Measurements from ENCODE around the gene ATRN. TPM values are rescaled to one million over a fixed set of nuclear protein-coding genes. Genes with fewer than 3 reads are reported as not detected.

Gene ATRN
- total RNA-seq, 6 donors from 2014 or later, result 13.6 to 39.5 (median 27.0) TPM

DNA sequence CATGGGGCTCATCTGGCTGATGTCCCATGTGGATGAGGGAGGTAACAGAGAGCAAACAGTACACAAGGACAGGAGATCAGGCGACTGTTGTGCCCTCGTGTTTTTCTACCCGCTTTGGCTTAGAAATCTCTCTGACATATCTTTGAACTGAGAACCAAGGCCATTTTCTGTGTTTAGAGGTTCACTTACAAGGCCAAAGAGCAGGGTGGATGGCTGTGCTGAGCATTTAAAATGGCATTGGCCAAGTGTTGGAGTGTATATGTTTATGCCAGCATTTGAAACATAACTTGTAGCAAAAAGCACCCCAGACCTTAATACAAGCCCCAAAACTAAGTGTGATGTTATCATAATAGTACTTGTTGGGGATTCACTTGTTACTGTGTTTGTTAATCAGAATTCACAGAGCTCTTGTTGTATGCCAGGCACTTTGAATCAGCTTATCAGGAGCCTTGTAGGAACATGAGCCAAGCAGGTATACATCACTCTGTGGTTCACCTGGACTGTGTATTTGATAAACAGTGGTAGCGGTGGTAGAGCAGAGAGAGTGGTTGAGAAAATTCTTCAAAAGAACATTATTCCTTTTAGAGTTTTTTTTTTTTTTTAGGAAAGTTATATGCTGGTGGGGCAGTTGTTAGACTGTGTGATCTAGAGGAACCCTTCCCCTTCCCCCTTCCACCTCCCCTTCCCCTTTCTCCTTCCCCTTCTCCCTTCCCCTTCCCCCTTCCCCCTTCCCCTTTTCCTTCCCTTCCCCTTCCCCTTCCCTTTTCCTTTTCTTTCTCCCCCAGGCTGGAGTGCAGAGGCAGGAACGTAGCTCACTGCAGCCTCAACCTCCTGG, 71.3 kb downstream of the ATRN start:
- no peaks in the 10 kb centered on the region for H3K9me3 ChIP-seq
- H3K4me1 ChIP-seq, result peaks cover 0 to 5% (median 2%) of the 10 kb centered on the region in 4 donors
- DNase-seq (no peak), ATAC-seq (ENCODE audit: low FRiP score in 2 of 2) (no peak)
- H3K27ac ChIP-seq, result no peak overlapping the region
- H3K27me3 ChIP-seq, result no peaks in the 10 kb centered on the region
- no peak for TF ChIP-seq EP300 (IDR thresholded peaks at IDR 0.05)
- TF ChIP-seq POLR2AphosphoS5 (IDR thresholded peaks at IDR 0.05), result no peak
- TF ChIP-seq, protein P1, sequence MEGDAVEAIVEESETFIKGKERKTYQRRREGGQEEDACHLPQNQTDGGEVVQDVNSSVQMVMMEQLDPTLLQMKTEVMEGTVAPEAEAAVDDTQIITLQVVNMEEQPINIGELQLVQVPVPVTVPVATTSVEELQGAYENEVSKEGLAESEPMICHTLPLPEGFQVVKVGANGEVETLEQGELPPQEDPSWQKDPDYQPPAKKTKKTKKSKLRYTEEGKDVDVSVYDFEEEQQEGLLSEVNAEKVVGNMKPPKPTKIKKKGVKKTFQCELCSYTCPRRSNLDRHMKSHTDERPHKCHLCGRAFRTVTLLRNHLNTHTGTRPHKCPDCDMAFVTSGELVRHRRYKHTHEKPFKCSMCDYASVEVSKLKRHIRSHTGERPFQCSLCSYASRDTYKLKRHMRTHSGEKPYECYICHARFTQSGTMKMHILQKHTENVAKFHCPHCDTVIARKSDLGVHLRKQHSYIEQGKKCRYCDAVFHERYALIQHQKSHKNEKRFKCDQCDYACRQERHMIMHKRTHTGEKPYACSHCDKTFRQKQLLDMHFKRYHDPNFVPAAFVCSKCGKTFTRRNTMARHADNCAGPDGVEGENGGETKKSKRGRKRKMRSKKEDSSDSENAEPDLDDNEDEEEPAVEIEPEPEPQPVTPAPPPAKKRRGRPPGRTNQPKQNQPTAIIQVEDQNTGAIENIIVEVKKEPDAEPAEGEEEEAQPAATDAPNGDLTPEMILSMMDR (IDR thresholded peaks at IDR 0.05), result no peak
- TF ChIP-seq POLR2A (IDR thresholded peaks at IDR 0.05), result no peak
- WGBS, 2 donors, result 87% methylated on average over 5 of the region's 5 CpGs
- H3K36me3 ChIP-seq, result peaks cover 0 to under 1% (median 0%) of the 10 kb centered on the region in 4 donors
- no peak overlapping the region for H3K4me3 ChIP-seq

DNA sequence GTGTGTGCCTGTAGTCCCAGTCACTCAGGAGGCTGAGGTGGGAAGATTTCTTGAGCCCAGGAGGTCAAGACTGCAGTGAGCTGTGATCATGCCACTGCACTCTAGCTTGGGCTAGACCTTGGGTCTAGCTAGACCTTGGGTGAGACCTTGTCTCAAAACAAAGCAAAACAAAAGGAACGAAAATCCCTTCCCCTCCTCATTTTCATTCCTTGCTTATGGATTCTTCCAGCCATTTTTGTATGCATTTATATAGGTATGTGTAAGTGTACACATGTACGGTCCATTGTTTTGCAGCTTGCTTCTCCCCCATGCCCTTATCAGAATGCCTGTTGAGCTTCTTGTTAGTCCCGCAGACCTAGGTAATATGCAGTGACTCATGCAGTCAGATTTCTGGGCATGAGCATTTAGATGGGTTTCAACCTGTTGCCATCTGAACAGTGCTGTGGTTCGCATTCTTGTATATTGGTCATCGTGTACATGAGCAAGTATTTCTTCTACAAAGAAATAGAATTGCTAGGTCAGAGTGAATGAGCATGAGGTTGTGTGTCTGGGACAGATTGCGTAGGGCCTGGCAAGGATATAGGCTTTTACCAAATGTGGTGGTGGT, 73.2 kb downstream of the ATRN start:
- TF ChIP-seq, protein P1 (IDR thresholded peaks at IDR 0.05), result no peak
- TF ChIP-seq EP300 (IDR thresholded peaks at IDR 0.05) (no peak), POLR2AphosphoS5 (IDR thresholded peaks at IDR 0.05) (no peak), POLR2A (IDR thresholded peaks at IDR 0.05) (no peak)
- Histone ChIP-seq H3K27ac (no peak overlapping the region), H3K4me1 (peaks cover 0 to 4% (median 2%) of the 10 kb centered on the region in 4 donors), H3K9me3 (no peaks in the 10 kb centered on the region), H3K27me3 (no peaks in the 10 kb centered on the region), H3K36me3 (peaks cover 0 to 4% (median 0%) of the 10 kb centered on the region in 4 donors), H3K4me3 (no peak overlapping the region)
- DNase-seq (no peak), ATAC-seq (ENCODE audit: low FRiP score in 2 of 2) (no peak)
- 91 to 97% methylated on average over 6 of the region's 6 CpGs for WGBS, 2 donors

DNA sequence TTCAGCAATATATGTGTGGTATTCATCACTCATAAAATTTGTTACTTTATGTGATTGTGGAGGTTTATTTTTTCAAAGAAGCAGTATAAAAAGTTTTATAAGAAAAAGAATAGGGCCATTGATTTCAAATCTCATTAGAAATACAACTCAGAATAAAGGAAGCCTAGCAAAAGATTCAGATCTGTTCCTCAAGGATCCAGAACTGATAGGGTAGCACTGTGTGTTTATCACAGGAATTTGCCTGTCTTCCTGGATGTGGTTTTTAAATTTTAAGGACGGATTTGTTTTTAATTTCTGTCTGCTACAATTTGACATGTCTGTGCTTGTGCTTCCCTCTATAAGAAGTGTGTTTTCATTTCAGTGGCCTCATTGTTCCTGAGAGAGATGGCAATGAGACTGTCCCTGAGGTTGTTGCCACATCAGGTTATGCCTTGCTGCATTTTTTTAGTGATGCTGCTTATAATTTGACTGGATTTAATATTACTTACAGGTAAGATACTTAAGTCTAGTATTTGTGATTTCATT, 74.6 kb downstream of the ATRN start:
- Histone ChIP-seq H3K27me3 (no peaks in the 10 kb centered on the region), H3K27ac (no peak overlapping the region), H3K4me3 (no peak overlapping the region), H3K9me3 (no peaks in the 10 kb centered on the region), H3K36me3 (peaks cover 3 to 16% (median 4%) of the 10 kb centered on the region in 4 donors), H3K4me1 (no peaks in the 10 kb centered on the region)
- 61 to 71% methylated on average over 1 of the region's 1 CpG for WGBS, 2 donors
- no peak for DNase-seq
- no peak for ATAC-seq (ENCODE audit: low FRiP score in 2 of 2)
- TF ChIP-seq POLR2AphosphoS5 (IDR thresholded peaks at IDR 0.05) (no peak), EP300 (IDR thresholded peaks at IDR 0.05) (no peak), POLR2A (IDR thresholded peaks at IDR 0.05) (no peak)
- TF ChIP-seq, protein P1 (IDR thresholded peaks at IDR 0.05), result no peak

DNA sequence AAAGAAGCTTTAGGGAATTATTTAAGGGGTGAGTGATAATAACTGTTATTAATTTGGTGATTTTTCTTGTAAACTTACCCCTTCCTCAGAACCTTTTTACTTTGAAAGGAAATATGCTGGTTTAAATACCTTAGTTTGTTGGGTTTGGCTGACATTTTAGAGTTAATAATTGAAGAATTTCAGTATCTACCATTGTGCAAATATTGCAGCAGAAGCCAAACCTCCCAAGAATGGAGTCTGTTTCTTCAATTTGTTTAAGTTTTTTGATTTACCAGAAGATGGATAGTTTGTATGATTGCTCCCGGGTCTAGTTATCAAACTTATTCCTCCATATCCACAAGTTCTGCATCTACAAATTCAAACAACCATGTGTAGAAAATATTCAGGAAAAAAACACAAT, 77.1 kb downstream of the ATRN start:
- Histone ChIP-seq H3K27me3 (no peaks in the 10 kb centered on the region), H3K27ac (no peak overlapping the region), H3K4me1 (no peaks in the 10 kb centered on the region), H3K9me3 (no peaks in the 10 kb centered on the region), H3K4me3 (no peak overlapping the region), H3K36me3 (peaks cover 7 to 23% (median 9%) of the 10 kb centered on the region in 4 donors)
- DNase-seq (no peak), ATAC-seq (ENCODE audit: low FRiP score in 2 of 2) (no peak)
- 48 to 74% methylated on average over 1 of the region's 1 CpG for whole genome bisulfite sequencing, 2 donors
- no peak for TF ChIP-seq POLR2A (IDR thresholded peaks at IDR 0.05)
- TF ChIP-seq, protein P1 (IDR thresholded peaks at IDR 0.05), result no peak
- no peak for TF ChIP-seq EP300 (IDR thresholded peaks at IDR 0.05)
- no peak for TF ChIP-seq POLR2AphosphoS5 (IDR thresholded peaks at IDR 0.05)
